ENCODE measurements around the gene DLG2. TPM values are rescaled to one million over a fixed set of nuclear protein-coding genes. Genes with fewer than 3 reads are reported as not detected.

Gene DLG2
- total RNA-seq, 1 donor from 2014 or later: 13.7 TPM

DNA sequence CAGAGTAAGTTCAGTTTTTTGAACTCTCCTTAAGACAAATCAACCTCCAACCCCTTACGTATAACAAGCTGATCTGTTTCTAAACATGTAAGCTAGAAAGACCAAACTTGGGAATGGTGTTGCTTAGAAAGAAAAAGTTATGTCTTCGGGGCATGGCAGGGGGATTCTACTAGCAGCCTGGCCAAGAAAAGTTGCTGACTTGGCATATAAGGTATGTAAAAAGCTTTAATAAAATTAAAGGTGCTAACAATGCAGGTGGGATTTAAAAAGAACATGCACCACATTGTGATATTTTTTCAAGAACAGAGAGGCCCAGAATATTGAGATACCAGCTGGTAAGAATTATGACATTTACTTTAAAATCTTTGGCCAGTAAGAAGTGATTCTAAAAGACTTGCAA lies 1929.6 kb downstream of the DLG2 start:
- DNase-seq: no peak

DNA sequence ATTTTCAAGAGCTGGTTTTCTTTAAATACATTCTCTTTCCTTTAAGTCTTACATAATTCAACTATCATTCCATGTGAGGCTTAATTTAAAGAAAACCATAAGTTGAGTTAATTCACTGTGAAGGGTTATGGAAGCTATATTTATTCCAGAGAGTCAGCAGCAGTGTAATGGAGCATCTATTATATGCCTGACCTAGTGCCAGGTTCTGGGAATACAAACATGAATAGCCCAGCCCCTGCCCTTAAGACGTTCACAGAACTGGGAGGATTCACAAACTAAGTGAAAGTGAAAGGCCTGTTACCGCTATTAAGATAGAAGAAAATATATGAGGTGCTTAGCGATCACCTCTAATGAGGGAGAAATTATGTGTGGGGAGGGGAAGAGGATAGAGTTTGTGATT lies 1932.1 kb downstream of the DLG2 start:
- DNase-seq: no peak

DNA sequence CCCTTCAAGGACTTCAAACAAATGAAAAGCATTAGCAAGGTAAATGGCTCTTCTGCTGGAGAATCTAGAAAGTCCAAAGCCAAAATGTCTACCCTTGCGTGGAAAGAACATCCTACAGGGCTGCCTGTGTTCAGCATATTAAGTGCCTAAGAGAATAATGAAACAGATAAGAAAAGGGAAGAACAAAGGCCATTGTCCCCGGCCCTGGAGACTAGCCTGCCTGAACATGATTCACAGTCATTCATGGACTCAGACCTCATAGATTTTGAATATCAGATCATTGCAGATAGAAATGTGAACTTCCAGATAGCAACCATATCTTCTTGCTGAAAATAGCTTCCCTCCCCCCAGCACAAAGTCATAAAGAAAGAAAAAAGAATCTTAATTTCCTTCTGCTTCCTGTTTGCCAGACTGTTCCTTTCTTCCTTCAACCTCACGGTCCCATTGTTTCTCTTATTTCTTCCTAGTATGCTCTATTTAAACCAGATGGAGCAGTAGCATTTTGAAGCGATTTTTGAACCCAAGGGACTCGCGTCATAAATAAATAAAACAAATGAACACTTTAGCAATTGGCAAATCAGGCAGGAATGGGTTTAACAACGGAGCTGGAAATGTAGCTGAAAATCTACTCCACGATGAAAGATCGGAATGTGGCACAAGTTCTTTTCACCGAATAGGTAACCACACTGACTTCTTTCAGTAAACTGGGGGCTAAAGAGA lies 1932.8 kb downstream of the DLG2 start:
- DNase-seq: peak; percentile 54

DNA sequence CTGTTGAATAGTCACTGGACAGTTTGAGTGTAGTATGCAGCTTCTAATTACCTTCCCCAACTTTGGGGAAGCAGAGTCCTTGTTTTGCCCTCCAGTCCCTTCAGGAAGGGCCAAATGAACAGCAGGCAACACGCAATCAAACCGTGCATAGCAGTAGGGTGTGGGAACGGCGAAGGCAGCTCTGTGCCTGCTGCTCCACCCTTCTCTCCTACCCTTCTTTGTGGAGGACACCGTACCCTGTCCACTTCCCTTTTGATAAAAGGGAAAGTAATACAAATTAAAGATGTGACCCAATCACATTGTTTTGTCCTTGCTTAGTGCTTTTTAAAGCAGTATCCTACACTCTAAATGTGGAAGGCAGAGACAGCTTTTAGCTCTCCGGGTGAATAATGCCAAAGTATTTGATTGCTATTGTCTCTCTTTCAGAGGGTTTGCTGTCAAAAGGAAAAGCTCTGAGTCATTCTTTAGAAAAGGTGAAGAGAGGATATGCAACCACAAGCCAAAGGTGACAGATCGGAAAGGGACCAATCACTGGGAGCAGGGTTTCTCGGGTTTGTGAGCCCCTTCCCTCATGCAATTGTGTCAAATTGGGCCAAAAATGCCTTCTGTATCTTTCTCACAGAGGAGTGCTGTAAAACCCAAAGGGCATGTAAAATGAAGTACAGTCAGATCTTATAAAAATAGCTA lies 1933.7 kb downstream of the DLG2 start:
- DNase-seq: no peak

DNA sequence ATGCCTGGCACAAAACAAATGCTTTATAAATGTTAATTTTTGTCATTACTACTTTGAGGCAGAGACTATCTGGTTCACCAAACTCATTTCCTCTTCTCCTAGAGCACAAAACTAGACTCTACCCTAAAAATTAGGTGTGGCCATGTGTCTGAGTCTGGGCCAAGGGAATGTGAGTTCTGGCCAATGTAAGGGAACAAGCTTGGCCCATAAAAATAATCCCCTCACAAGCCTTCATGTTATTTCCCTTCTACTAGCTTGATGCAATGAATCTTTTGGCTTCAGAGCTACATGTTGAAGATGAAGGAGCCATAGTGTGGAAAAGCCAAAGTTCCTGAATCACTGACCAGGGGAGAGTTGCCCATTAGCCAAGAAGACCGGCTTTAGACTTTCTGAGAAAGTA lies 1934.5 kb downstream of the DLG2 start:
- peak; percentile 22 for DNase-seq

DNA sequence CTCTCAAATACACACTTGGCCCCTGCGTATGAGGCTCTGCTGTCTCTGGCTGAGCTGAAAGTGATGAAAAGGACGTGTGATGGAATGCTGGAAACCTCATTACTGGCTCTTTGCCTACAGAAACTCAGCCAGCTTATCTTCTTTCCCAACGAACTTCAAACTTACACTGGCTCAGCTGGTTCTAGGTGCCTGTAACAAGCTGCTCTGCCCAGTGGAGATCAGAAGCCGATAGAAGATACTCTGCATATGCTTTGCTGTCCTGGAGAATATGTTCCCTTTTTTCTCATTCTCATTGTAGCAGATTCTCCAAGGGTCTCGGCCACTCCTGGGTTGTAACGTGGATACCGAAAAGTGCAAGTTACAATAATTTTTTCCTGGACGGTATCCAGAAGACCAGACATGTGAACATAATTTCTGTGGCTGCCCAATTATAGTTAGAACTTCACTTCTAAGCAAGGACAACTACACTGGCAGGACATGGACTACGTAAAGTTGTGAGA lies 1935.6 kb downstream of the DLG2 start:
- peak; percentile 75 for DNase-seq

DNA sequence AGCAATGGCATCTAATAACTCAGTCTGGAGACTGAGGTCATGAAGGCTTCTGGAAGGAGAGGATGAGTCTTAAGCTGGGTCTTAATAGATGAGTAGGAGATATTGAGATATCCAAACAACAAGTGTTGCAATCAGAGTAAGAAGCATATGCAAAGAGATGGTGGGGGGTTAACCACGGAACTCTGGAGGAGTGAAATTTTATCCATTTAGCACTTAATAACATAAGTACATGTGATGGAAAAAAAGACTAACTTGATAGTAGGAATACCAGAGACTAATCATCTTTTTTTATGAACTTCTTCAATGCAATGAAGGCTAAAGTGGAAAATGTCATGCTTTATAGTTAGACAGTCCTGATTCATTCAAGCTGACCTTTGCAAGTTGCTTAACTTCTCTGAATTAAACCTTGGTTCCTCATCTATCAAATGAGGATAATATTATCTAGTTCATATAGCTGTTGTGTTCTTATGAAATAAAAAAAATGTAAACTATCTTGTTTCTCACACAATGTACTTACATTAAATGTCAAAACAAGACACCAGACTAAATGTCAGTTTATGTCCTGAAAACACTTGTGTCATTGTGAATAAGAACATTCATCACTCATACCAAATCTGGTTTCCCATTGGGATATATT lies 1937.9 kb downstream of the DLG2 start:
- DNase-seq: no peak

DNA sequence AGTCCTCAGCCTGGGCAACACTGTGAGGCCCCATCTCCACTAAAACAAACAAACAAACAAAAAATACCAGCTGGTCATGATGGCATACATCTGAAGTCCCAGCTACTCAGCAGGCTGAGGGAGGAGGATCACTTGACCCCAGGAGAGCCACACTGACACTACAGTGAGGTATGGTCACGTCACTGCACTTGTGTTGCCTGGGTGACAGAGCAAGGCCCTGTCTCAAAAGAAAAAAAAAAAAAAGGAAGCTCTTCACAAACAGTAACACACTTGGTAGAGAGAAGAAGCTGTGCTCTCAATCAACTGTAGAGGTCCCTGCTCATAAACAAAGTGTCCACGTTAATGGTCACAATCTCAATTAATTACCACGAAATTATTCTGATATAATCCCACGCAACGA lies 1939.4 kb downstream of the DLG2 start:
- no peak for DNase-seq

DNA sequence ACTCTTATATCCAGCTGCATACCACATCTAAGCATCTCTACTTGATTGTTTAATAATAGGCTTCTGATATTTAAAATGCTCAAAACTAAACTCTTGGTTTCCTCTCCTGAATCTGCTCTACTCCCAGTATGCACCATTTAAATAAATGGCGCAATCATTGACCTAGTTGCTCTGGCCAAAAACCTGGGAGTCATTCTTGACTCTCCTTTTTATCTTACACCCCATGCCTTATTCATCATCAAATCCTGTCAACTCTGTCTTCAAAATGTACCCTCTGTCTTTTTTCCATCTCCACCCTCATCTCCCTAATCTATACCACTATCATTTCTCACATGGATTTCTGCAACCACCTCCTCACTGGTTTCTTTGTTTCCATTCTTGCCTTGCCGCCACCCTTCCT lies 1941.4 kb downstream of the DLG2 start:
- no peak for DNase-seq

DNA sequence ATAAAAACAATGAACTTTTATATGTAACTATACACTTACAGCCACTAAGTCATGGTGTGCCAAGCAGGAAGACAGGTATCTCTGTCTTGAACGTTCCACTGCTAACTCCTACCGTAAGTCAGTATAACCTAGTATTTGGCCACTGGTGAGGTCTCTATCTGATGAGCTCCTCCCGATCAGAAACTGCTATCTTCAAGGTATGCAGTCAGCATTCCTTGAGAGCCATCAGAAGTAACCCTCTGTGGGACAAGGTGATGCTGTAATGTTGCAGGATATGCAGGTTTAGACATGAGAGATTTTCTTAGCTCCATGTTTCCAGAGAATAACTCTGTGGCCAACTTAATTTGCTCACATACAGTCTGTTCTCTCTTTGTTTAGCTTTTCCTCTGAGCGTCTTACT lies 1943.1 kb downstream of the DLG2 start:
- DNase-seq: no peak

DNA sequence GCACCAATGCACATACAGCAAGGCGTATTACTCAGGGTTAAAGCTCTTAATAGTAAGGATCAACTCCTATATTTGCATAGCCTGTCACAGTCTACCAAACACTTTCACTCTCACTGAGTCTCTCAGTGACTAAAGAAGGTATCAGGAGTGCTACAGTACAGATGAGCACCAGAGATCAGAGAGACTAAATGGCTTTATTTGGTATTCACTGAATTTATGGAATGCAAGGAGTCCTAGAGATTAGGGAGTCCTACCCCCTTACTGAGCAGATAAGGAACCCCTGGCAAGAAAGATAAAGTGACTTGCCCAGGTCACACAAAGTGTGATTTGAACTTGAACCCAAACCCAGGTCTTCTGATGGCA lies 1944.6 kb downstream of the DLG2 start:
- DNase-seq: no peak

DNA sequence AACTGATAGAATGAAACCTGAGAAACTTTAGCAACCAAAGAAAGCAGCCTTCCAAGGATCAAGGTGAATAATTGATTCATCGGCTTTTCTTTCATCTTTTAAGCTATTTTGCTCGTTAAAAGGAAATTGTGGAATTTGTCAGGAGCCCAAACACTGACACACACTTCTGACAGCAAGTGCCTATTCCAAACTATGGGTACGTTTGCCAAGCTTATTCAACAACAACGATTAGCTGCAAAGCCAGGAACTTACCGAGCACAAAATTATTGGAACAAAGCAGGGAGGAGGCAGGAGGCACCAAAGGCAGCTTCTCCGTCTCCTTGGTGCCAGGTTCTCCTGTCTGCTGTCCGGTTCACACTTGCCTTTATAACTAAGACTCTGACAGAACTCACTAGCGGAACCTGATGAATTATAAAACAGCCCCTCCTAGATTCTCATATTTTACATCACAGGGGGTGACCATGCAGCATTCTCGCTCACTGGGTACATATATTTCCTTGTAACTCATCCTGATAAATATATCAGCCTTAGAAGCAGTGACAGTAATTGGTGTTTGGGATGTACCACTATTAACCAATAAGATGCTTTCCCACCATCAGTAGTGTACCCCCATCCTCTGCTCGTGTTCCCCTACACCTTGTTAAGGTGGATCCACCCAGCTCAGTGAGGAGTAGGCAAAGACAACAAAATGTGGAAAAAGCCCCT lies 1945.1 kb downstream of the DLG2 start:
- no peak for DNase-seq

DNA sequence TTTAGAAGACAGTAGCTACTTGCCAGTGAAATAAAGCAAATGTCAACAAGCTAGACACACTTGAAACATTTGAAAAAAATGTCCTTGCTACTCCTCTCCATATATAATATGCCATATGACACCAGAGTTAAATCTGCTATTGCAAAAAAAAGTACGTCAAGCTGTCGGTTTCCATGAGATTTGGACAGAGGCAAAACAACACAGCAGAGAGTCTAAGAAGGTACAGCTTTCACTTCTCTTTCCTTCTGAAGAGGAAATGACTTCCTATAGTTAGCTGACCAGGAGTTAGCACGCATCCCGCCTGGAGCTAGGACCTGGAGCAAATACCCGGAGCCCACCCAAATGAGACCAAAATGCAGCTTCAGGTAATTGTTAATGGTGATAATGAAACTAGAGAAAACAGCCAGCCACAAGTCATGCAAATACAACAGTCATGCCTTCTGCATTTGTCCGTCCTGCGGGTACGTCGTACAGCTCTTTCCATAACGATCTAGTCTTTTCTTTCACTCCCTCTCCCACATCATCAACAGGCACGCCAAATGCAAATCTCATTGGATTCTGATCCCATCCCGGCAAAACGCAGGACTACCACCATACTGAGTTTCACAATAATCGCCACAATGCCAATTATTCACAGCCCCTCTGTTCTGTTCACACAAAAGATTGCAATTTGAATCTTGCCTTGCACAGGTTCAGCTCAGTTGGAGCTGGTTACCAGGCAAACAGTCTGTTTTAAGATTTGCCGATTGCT lies 1945.9 kb downstream of the DLG2 start:
- DNase-seq: no peak

DNA sequence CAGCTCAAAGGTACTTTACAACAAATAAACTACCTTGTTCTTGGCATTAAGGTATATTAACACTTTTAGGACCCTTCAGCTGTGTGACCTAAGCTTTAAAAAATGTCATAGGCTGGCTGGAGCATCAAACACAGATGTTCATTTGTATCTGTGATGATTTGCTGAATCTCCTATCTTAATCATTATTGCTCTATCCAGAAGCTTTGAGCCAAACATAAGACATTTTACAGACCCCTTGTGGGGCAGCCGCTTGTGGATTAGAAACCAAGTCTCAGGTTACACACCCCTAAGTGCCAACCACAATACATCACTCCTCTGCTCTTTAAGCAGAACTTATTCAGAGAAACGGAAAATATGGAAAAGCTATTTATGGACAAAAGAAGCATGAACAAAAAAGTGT lies 1946.8 kb downstream of the DLG2 start:
- peak; percentile 26 for DNase-seq

DNA sequence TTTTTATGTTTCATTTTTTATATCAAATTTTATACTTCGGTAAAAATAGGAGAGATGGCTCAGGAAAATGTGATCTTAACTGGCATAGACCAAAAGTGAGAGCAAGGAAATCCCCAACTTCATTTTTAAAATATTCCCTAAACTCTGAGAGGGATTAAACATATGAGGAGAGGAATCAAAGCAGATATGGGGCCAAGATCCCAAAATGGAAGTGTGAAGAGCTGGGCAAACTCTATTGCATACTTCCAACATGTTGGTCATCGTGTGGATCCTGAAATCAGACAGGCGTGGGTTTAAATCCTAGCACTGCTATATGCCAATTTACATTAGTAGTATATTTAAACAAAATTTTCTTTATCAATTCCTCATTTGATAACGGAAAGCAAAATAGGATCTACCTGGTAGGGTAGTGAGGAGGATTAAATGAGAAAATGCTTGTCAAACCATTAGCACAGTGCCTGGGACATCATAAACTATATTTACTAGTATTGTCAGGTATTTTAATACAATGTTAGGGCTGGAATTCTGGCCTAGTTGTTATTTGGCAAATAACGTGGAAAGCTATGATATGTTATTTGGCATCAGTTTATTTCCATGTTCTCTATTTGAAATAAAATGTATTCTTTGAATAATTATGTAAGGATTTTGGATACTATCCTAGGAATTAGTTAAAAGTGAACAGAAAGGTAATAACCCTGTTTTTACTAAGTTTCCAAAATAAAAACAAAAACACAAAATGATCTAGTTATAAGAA lies 1948.1 kb downstream of the DLG2 start:
- DNase-seq: peak; percentile 21

DNA sequence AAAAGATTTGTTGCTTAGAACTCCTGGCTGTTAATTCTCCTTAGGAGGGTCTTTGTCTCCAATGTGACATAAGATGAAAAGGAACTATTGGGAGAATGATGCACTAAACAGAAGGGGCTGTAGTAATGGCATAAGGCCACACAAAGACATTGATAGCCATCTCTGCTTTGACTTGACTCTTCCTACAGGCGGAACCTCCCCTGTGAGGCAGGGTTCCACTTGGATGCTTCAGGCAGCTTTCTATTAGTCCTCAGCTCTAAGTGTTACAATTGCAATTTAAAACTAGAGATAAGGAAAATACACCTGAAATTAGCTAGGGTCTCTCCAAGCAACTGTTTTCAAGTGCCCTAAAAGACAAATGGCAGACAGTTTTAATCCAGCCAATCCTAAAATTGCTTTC lies 1949.4 kb downstream of the DLG2 start:
- DNase-seq: no peak

DNA sequence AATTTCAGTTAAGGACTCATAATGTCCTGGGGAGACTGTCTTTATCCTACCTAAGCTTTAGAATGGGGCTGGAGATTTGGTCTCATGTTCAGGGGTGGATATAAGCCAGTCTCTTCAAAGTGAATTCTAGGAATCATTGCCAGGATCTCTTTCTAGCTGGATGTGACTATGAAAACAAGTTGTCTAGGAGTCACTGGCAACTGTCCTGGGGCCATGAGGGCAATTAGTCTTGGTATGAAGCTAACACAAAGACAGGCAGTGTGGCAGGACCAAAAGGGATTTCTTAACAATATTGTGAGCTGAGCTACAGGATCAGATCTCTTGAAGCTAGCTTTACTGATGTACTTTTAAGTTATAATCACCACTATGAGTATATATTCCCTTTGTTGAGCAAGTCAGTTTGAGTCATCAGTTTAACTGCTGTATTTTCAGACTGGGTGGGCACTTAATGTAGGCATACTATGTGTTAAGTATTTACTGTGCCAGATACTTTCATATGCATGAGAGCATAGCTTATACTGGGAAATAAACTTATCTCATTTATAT lies 1951.0 kb downstream of the DLG2 start:
- DNase-seq: no peak

DNA sequence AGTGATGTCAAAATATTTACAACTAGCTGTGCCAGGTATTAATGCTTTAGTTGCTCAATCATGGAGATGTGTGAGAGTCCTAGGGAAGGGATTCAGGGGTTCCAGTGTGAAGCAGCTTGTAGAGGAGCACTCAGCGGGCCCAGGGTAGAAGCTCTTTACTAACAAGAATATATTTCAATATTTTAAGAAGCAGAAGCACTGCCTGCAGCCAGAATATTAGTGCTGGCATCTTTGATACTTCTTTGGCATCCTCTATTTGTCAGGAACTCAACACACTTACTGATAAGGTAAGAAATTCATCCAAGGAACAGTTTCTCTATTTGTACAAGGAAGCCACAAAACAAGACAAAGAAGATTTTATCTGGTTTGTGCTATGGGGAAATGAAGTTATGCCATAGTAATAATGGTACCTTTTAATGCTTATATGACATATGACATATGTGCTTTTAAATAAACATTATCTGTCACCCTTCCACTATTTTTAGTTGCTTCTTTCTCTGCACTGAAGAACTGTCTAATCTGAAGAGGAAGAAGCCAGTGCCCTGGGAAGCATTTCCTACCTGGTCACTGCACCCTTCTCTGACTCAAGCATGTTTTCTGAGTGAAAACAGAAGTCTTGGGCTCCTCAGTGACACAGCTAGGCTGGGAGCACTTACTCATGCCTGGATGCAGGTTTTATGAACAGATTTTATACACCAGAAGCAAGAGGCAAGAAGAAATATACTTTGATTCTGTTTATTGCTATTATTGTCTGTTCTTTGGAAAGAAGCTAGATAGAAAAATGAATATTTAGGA lies 1952.8 kb downstream of the DLG2 start:
- no peak for DNase-seq

DNA sequence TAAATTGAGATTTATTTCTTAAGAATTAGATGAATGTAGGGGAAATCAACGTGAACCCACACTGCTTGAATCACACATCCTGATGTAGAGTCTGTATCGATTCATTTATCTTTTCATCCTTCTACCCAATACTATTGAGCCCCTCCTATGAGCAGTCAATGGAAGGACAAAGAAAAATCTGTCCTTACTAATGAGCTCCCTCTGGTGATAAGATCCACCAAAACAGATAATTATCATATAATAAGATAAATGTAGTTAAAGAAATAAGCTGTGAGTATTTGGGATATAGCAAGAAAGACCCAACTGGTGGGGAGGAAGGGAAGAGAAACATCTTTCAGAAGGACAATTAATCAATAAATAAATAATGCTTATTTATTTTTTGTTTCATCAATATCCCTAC lies 1955.9 kb downstream of the DLG2 start:
- DNase-seq: no peak

DNA sequence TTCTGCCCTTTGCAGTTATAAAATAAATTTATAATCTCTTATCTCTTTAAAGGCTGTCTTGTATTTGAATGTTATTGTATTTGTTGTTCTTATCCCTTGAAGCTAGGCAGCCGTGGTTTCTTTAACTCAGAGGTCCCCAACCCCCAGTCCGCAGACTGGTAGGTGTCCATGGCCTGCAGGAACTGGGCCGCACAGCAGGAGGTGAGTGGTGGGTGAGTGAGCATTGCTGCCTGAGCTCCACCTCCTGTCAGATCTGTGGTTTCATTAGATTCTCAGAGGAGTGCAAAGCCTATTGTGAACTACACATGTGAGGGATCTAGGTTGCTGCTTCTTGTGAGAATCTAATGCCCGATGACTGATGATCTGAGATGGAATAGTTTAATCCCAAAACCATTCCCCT lies 1961.0 kb downstream of the DLG2 start:
- no peak for DNase-seq
